Measurements from ENCODE around the gene MPIG6B.

GRCh38 chr6:31718265-31718664, 4.9 kb upstream of the MPIG6B start:
- no peak for TF ChIP-seq CTCF (IDR thresholded peaks at IDR 0.05; ENCODE audit: low read depth, low read length)
- no peak for TF ChIP-seq POLR2A (IDR thresholded peaks at IDR 0.05; ENCODE audit: extremely low read depth, insufficient read length)
- no peak for TF ChIP-seq MAX (IDR thresholded peaks at IDR 0.05; ENCODE audit: low read depth, low read length)
- no peak for TF ChIP-seq MYC (IDR thresholded peaks at IDR 0.05; ENCODE audit: low read depth, low read length)

Measured in NB4 (cell line).